Smooth muscle cell (in vitro differentiated cells): ENCODE data around the gene TEX14. TPM values are rescaled to one million over a fixed set of nuclear protein-coding genes. Genes with fewer than 3 reads are reported as not detected.

Source experiments
- DNase-seq: peaks from one replicate; lab custom pipeline; 2025; ENCODE audit not compliant: unreplicated experiment; lab: John Stamatoyannopoulos, UW
- H2AFZ ChIP-seq: fragments of 200-600 bp; sonication (generic); 2 replicates; pipeline ENCODE4 v1.6.0; 2016; ENCODE audit warnings: antibody characterized with exemption, low read depth, mild to moderate bottlenecking
- H3F3A ChIP-seq: fragments of 200-600 bp; sonication (generic); 2 replicates; pipeline ENCODE4 v1.6.0; 2017; ENCODE audit warnings: antibody characterized with exemption, low read depth
- H3K27ac ChIP-seq: fragments of 200-600 bp; sonication (generic); 2 replicates; pipeline ENCODE4 v1.5.1; 2016; ENCODE audit warnings: low read depth, mild to moderate bottlenecking
- H3K27me3 ChIP-seq: fragments of 200-600 bp; sonication (generic); 2 replicates; pipeline ENCODE4 v1.6.1; 2016; ENCODE audit warnings: low read depth, mild to moderate bottlenecking
- H3K36me3 ChIP-seq: fragments of 200-600 bp; sonication (generic); 2 replicates; pipeline ENCODE4 v1.5.1; 2016; ENCODE audit warnings: low read depth
- H3K4me1 ChIP-seq: fragments of 200-600 bp; sonication (generic); 2 replicates; pipeline ENCODE4 v1.5.1; 2016; ENCODE audit warnings: low read depth
- H3K4me2 ChIP-seq: fragments of 200-600 bp; sonication (generic); 2 replicates; pipeline ENCODE4 v1.6.0; 2016; ENCODE audit warnings: mild to moderate bottlenecking
- H3K4me3 ChIP-seq: fragments of 200-600 bp; sonication (generic); 2 replicates; pipeline ENCODE4 v1.5.1; 2016; ENCODE audit warnings: mild to moderate bottlenecking
- H3K79me2 ChIP-seq: fragments of 200-600 bp; sonication (generic); 2 replicates; pipeline ENCODE4 v1.6.0; 2016; ENCODE audit warnings: low read depth, mild to moderate bottlenecking
- H3K9ac ChIP-seq: fragments of 200-600 bp; sonication (generic); 2 replicates; pipeline ENCODE4 v1.6.0; 2016; ENCODE audit warnings: low read depth
- H3K9me3 ChIP-seq: fragments of 200-600 bp; sonication (generic); replicated peaks from 2 replicates; pipeline ENCODE4 v1.5.1; 2016; ENCODE audit warnings: low read depth
- H4K20me1 ChIP-seq: fragments of 200-600 bp; sonication (generic); 2 replicates; pipeline ENCODE4 v1.6.0; 2016; ENCODE audit warnings: low read depth
- WGBS: methylation state at CpG from one replicate; pipeline ENCODE4 v1.1.7; 2016; ENCODE audit warnings: low lambda C conversion rate; 5-methylcytosine and 5-hydroxymethylcytosine counted together
- polyA plus RNA-seq: library from polyadenylated mRNA; unstranded; fragments of >200 nt; fragmentation: Nextera tagmentation; extraction: Ambion mirVana; gene quantifications from 2 replicates; pipeline ENCODE4 v1.2.1, GENCODE V29; 2016
- total RNA-seq: library from RNA; depleted of rRNA; stranded (reverse); fragments of >200 nt; gene quantifications from 2 replicates; pipeline ENCODE4 v1.2.3, GENCODE V29; 2014
- TF ChIP-seq, protein P1 (sequence below): fragments of 200-600 bp; sonication (generic); IDR thresholded peaks from 2 replicates; pipeline ENCODE4 v1.5.1; 2017; ENCODE audit warnings: borderline replicate concordance, mild to moderate bottlenecking, antibody characterized with exemption; ENCODE audit not compliant: insufficient read depth, poor library complexity, severe bottlenecking

The TEX14 gene, protein sequence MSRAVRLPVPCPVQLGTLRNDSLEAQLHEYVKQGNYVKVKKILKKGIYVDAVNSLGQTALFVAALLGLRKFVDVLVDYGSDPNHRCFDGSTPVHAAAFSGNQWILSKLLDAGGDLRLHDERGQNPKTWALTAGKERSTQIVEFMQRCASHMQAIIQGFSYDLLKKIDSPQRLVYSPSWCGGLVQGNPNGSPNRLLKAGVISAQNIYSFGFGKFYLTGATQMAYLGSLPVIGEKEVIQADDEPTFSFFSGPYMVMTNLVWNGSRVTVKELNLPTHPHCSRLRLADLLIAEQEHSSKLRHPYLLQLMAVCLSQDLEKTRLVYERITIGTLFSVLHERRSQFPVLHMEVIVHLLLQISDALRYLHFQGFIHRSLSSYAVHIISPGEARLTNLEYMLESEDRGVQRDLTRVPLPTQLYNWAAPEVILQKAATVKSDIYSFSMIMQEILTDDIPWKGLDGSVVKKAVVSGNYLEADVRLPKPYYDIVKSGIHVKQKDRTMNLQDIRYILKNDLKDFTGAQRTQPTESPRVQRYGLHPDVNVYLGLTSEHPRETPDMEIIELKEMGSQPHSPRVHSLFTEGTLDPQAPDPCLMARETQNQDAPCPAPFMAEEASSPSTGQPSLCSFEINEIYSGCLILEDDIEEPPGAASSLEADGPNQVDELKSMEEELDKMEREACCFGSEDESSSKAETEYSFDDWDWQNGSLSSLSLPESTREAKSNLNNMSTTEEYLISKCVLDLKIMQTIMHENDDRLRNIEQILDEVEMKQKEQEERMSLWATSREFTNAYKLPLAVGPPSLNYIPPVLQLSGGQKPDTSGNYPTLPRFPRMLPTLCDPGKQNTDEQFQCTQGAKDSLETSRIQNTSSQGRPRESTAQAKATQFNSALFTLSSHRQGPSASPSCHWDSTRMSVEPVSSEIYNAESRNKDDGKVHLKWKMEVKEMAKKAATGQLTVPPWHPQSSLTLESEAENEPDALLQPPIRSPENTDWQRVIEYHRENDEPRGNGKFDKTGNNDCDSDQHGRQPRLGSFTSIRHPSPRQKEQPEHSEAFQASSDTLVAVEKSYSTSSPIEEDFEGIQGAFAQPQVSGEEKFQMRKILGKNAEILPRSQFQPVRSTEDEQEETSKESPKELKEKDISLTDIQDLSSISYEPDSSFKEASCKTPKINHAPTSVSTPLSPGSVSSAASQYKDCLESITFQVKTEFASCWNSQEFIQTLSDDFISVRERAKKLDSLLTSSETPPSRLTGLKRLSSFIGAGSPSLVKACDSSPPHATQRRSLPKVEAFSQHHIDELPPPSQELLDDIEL (N-terminal part only)
- 0.04 TPM in 1 of 2 replicates, not detected in the other for total RNA-seq
- not detected in 2 replicates for polyA plus RNA-seq

DNA sequence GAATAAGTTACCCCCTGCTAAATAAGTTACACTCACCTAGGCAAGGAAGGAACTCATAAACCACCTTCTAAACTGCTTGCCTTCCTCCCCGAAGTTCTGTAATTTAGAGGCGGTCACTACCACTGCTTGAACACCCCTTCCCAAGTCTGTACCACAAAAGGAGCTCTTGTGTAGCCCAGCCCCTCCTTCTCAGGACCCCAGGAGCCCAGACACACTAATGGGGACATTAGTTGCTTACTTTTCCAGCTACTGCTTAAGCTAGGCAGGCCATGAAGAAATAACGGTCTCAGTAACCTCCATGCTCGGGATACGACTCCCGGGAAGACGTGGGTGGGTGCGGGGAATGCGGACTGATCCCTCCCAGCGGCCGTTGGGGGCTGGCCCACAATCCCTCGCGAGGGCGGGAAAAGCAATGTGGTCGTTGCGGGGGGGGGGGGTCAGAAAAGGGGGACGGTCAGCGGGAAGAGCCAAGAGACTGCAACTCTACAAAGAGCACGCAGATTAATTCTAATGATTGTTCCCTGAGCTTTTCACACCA, at the start of gene TEX14:
TEX14 (minus strand) TSS at position 345 of the 538 bp plus-strand sequence. CDS start 40,044 bp downstream, outside the sequence.
- peak within 1 kb of the TSS; percentile 84 for H3K4me2 ChIP-seq
- H4K20me1 ChIP-seq, result no peaks in the 10 kb centered on the region
- H3K9ac ChIP-seq, result peak within 1 kb of the TSS; percentile 55
- H3F3A ChIP-seq, result no peaks in the 10 kb centered on the region
- H3K79me2 ChIP-seq, result peaks cover 3% of the 10 kb centered on the region
- peaks cover 12% of the 10 kb centered on the region for H3K4me1 ChIP-seq
- H3K9me3 ChIP-seq, result no peaks in the 10 kb centered on the region
- H2AFZ ChIP-seq, result peak within 1 kb of the TSS; percentile 99
- no peaks in the 10 kb centered on the region for H3K27me3 ChIP-seq
- peak within 1 kb of the TSS; percentile 53 for H3K4me3 ChIP-seq
- no peaks in the 10 kb centered on the region for H3K36me3 ChIP-seq
- 88% methylated on average over 19 of the region's 19 CpGs for WGBS
- H3K27ac ChIP-seq, result peak within 1 kb of the TSS; percentile 59
- TF ChIP-seq, protein P1, sequence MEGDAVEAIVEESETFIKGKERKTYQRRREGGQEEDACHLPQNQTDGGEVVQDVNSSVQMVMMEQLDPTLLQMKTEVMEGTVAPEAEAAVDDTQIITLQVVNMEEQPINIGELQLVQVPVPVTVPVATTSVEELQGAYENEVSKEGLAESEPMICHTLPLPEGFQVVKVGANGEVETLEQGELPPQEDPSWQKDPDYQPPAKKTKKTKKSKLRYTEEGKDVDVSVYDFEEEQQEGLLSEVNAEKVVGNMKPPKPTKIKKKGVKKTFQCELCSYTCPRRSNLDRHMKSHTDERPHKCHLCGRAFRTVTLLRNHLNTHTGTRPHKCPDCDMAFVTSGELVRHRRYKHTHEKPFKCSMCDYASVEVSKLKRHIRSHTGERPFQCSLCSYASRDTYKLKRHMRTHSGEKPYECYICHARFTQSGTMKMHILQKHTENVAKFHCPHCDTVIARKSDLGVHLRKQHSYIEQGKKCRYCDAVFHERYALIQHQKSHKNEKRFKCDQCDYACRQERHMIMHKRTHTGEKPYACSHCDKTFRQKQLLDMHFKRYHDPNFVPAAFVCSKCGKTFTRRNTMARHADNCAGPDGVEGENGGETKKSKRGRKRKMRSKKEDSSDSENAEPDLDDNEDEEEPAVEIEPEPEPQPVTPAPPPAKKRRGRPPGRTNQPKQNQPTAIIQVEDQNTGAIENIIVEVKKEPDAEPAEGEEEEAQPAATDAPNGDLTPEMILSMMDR, result no peak
- DNase-seq, result no peak

DNA sequence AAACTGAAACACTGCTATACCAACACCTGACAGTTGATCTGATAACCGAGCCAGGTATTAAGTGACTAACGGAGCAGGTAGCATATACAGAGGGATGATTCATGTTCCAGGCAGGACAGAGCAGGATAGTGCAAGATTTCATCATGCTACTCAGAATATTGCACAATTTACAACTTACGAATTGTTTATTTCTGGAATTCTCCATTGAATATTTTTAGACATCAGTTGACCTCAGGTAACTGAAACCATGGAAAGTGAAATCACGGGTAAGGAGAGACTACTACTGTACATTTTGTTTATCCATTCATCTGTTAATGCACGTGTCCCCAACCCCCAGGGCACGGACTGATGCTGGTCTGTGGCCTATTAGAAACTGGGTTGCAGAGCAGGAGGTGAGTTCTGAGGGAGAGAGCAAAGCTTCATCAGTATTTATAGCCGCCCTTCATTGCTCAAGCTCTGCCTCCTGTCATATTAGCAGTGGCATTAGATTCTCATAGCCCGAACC, 49.3 kb upstream of the TEX14 start:
- Histone ChIP-seq H3K27me3 (no peaks in the 10 kb centered on the region), H3K4me3 (no peak overlapping the region), H3K36me3 (no peaks in the 10 kb centered on the region), H3K9me3 (no peaks in the 10 kb centered on the region), H3F3A (no peaks in the 10 kb centered on the region), H3K9ac (no peak overlapping the region), H3K79me2 (no peaks in the 10 kb centered on the region), H2AFZ (no peak overlapping the region), H3K4me1 (no peaks in the 10 kb centered on the region), H3K4me2 (no peak overlapping the region), H3K27ac (peak overlapping the region; percentile 62), H4K20me1 (no peaks in the 10 kb centered on the region)
- no peak for DNase-seq
- WGBS, result 85% methylated on average over 8 of the region's 8 CpGs
- TF ChIP-seq, protein P1, result no peak

DNA sequence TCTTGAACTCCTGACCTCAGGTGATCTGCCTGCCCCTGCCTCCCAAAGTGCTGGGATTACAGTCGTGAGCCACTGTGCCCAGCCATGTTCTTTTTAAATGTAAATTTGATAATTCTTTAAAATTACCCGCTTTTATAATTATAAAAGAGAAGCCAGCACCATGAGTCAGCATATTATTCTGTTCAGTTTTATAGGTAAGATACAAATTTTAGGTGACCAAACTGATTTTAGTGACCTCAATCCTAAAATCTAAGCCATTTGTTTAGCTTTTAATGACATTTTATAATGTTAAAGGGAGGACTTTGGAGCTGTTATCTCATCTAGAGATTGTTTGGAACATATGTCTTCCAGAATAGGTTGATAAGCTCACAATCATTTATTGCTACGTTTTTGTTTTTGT, 43.0 kb upstream of the TEX14 start:
- Histone ChIP-seq H3K27ac (no peak overlapping the region), H3K9me3 (no peaks in the 10 kb centered on the region), H3K4me2 (no peak overlapping the region), H3K4me1 (no peaks in the 10 kb centered on the region), H2AFZ (no peak overlapping the region), H3F3A (no peaks in the 10 kb centered on the region), H4K20me1 (no peaks in the 10 kb centered on the region), H3K9ac (no peak overlapping the region), H3K79me2 (no peaks in the 10 kb centered on the region), H3K36me3 (no peaks in the 10 kb centered on the region), H3K4me3 (no peak overlapping the region), H3K27me3 (no peaks in the 10 kb centered on the region)
- TF ChIP-seq, protein P1, result no peak
- DNase-seq, result no peak
- 84% methylated on average over 3 of the region's 3 CpGs for WGBS
